HS-5 (cell line): ENCODE measurements around the gene MYOG.

ENCODE experiments used
- DNase-seq: peaks from one replicate; pipeline ENCODE4 v3.0.0-alpha.2; 2012; ENCODE audit warnings: low read depth

The MYOG gene

GRCh38 chr1:203072002-203072602 lies 13.7 kb downstream of the MYOG start:
- DNase-seq: no peak

- DNase-seq: no peak
Measured at GRCh38 chr1:203069030-203069747, 16.6 kb downstream of the MYOG start.

GRCh38 chr1:203066965-203067364 lies 18.8 kb downstream of the MYOG start:
- DNase-seq: no peak

GRCh38 chr1:203065986-203066385 lies 19.8 kb downstream of the MYOG start:
- DNase-seq: no peak

GRCh38 chr1:203065191-203065590 lies 20.6 kb downstream of the MYOG start:
- no peak for DNase-seq

- no peak for DNase-seq
Measured at GRCh38 chr1:203063287-203063686, 22.5 kb downstream of the MYOG start.

GRCh38 chr1:203060115-203060514 lies 25.7 kb downstream of the MYOG start:
- DNase-seq: no peak

GRCh38 chr1:203059485-203059884 lies 26.3 kb downstream of the MYOG start:
- DNase-seq: no peak

- DNase-seq: no peak
Measured at GRCh38 chr1:203058676-203058935, 27.2 kb downstream of the MYOG start.

GRCh38 chr1:203057911-203058675 lies 27.7 kb downstream of the MYOG start:
- no peak for DNase-seq

- DNase-seq: no peak
Measured at GRCh38 chr1:203056516-203056915, 29.3 kb downstream of the MYOG start.

GRCh38 chr1:203056012-203056411 lies 29.8 kb downstream of the MYOG start:
- DNase-seq: no peak

- DNase-seq: no peak
Measured at GRCh38 chr1:203055161-203055799, 30.5 kb downstream of the MYOG start.

GRCh38 chr1:203054642-203055041 lies 31.2 kb downstream of the MYOG start:
- no peak for DNase-seq

GRCh38 chr1:203054184-203054583 lies 31.6 kb downstream of the MYOG start:
- DNase-seq: no peak

GRCh38 chr1:203052601-203053000 lies 33.2 kb downstream of the MYOG start:
- DNase-seq: no peak

GRCh38 chr1:203051841-203052324 lies 33.9 kb downstream of the MYOG start:
- no peak for DNase-seq

GRCh38 chr1:203050826-203051225 lies 35.0 kb downstream of the MYOG start:
- DNase-seq: no peak

- no peak for DNase-seq
Measured at GRCh38 chr1:203049576-203050180, 36.1 kb downstream of the MYOG start.

GRCh38 chr1:203049077-203049476 lies 36.7 kb downstream of the MYOG start:
- no peak for DNase-seq

GRCh38 chr1:203048555-203049051 lies 37.2 kb downstream of the MYOG start:
- DNase-seq: no peak

GRCh38 chr1:203048086-203048485 lies 37.7 kb downstream of the MYOG start:
- no peak for DNase-seq
